Keratinocyte (primary cell): ENCODE measurements around the gene TRABD2B. TPM values are rescaled to one million over a fixed set of nuclear protein-coding genes. Genes with fewer than 3 reads are reported as not detected.
"Not testable (repeated sequence)": the region's sequence is repeated elsewhere in the genome, so short reads cannot be mapped to it uniquely, and the experiment has no call there.

Source experiments
- DNase-seq: peaks from one replicate; pipeline ENCODE4 v3.0.0-alpha.2; 2011; ENCODE audit warnings: low read depth, missing footprints, low spot score
- FAIRE-seq: peaks from 2 replicates; lab custom pipeline; 2011; peaks lifted over from hg19 to GRCh38; lab: Jason Lieb, UNC
- H2AFZ ChIP-seq: 2 replicates; pipeline ENCODE4 v1.6.0; 2012; ENCODE audit warnings: low read length, control low read depth, inconsistent platforms; ENCODE audit not compliant: control insufficient read depth
- H3K27ac ChIP-seq: 2 replicates; pipeline ENCODE4 v1.5.1; 2011; ENCODE audit warnings: low read length; ENCODE audit not compliant: control insufficient read depth, insufficient read depth
- H3K27me3 ChIP-seq: 3 replicates; pipeline ENCODE4 v1.6.0; 2011; ENCODE audit warnings: low read length; ENCODE audit not compliant: control insufficient read depth, insufficient read depth; ENCODE audit errors: extremely low read depth
- H3K36me3 ChIP-seq, 2 experiments: 2 replicates in 1 of 2; 3 replicates in 1 of 2; pipeline ENCODE4 v1.5.1; 2011; ENCODE audit warnings: low read length in 2 of 2, mild to moderate bottlenecking in 1 of 2; ENCODE audit not compliant: control insufficient read depth in 2 of 2, insufficient read depth in 2 of 2; ENCODE audit errors: extremely low read depth in 1 of 2
- H3K4me1 ChIP-seq: 3 replicates; pipeline ENCODE4 v1.5.1; 2011; ENCODE audit warnings: low read length; ENCODE audit not compliant: control insufficient read depth, insufficient read depth; ENCODE audit errors: extremely low read depth
- H3K4me2 ChIP-seq: 3 replicates; pipeline ENCODE4 v1.6.0; 2011; ENCODE audit warnings: low read depth, low read length; ENCODE audit not compliant: control insufficient read depth, insufficient read depth; ENCODE audit errors: extremely low read depth
- H3K4me3 ChIP-seq, 3 experiments: fragments of 200-600 bp in 1 of 3; sonication (generic) in 1 of 3; 2 replicates in 2 of 3; 3 replicates in 1 of 3; pipeline ENCODE4 v1.5.1; 2011 to 2016; ENCODE audit warnings: low read length in 3 of 3, mild to moderate bottlenecking in 3 of 3, control low read depth in 2 of 3, inconsistent platforms in 1 of 3, low read depth in 1 of 3, mixed read lengths in 1 of 3, mixed run types in 1 of 3, moderate library complexity in 1 of 3; ENCODE audit not compliant: control insufficient read depth in 2 of 3, insufficient read depth in 2 of 3; ENCODE audit errors: extremely low read depth in 1 of 3
- H3K79me2 ChIP-seq: 2 replicates; pipeline ENCODE4 v1.6.0; 2012; ENCODE audit warnings: low read length; ENCODE audit not compliant: control insufficient read depth, insufficient read depth
- H3K9ac ChIP-seq: 3 replicates; pipeline ENCODE4 v1.6.0; 2011; ENCODE audit warnings: low read length; ENCODE audit not compliant: control insufficient read depth, insufficient read depth; ENCODE audit errors: extremely low read depth
- H3K9me1 ChIP-seq: 3 replicates; pipeline ENCODE4 v1.6.0; 2011; ENCODE audit warnings: low read length; ENCODE audit not compliant: control insufficient read depth, insufficient read depth; ENCODE audit errors: extremely low read depth
- H3K9me3 ChIP-seq: 2 replicates; pipeline ENCODE4 v1.5.1; 2012; ENCODE audit warnings: low read depth, low read length; ENCODE audit not compliant: control insufficient read depth
- H4K20me1 ChIP-seq: 3 replicates; pipeline ENCODE4 v1.6.0; 2011; ENCODE audit warnings: low read length; ENCODE audit not compliant: control insufficient read depth, insufficient read depth; ENCODE audit errors: extremely low read depth
- EZH2 ChIP-seq: IDR thresholded peaks from one replicate; pipeline ENCODE4 v1.6.1; 2012; ENCODE audit warnings: inconsistent platforms, mild to moderate bottlenecking, low read length, moderate library complexity
- dilution Hi-C: fragments of 300-500 bp; cut with MboI; formaldehyde crosslinking; loops from one replicate; pipeline ENCODE4 v1.7.0; 2020; ENCODE audit warnings: low sequenced_read_pairs; ENCODE audit not compliant: extremely low pct_ligation_motif_present
- polyA plus RNA-seq, 5 experiments: library from polyadenylated mRNA; depleted of rRNA in 3 of 5; stranded (reverse) in 3 of 5; stranded (forward) in 1 of 5; unstranded in 1 of 5; fragments of >200 nt; gene quantifications; 1 replicate in 1 of 5; 2 replicates in 3 of 5; 3 replicates in 1 of 5; pipeline versions ENCODE4 v1.2.1 to v1.2.3, GENCODE V29; 2011 to 2012; ENCODE audit warnings: missing spikeins in 2 of 5, low read depth in 1 of 5, low replicate concordance in 1 of 5
- TF ChIP-seq, protein P1 (sequence below), 3 experiments: IDR thresholded peaks in 1 of 3; conservative IDR thresholded peaks in 1 of 3; optimal IDR thresholded peaks in 1 of 3; 2 replicates in 2 of 3; 3 replicates in 1 of 3; pipeline versions ENCODE3 to v1.5.1; 2011; ENCODE audit warnings: low read length in 3 of 3, mild to moderate bottlenecking in 3 of 3, moderate library complexity in 2 of 3, control low read depth in 1 of 3, inconsistent platforms in 1 of 3; ENCODE audit not compliant: insufficient read depth in 2 of 3; ENCODE audit errors: extremely low read depth in 1 of 3

TRABD2B gene
- polyA plus RNA-seq, 1 donor (not counting 4 experiments of a cell fraction or from before 2014, with no cell fraction given): 0.13 TPM

GRCh38 chr1:47963568-47964358, 33.4 kb downstream of the TRABD2B start:
- Histone ChIP-seq H3K27ac (no peak overlapping the region), H3K9ac (no peak overlapping the region), H3K4me2 (no peak overlapping the region), H3K79me2 (no peaks in the 10 kb centered on the region), H2AFZ (no peak overlapping the region), H3K4me1 (no peaks in the 10 kb centered on the region), H3K4me3 (no peak overlapping the region), H3K9me3 (no peaks in the 10 kb centered on the region), H4K20me1 (no peaks in the 10 kb centered on the region), H3K36me3 (no peaks in the 10 kb centered on the region), H3K27me3 (no peaks in the 10 kb centered on the region), H3K9me1 (no peaks in the 10 kb centered on the region)
- FAIRE-seq (no peak), DNase-seq (no peak)
- dilution Hi-C loops: no loop called here
- TF ChIP-seq, protein P1, sequence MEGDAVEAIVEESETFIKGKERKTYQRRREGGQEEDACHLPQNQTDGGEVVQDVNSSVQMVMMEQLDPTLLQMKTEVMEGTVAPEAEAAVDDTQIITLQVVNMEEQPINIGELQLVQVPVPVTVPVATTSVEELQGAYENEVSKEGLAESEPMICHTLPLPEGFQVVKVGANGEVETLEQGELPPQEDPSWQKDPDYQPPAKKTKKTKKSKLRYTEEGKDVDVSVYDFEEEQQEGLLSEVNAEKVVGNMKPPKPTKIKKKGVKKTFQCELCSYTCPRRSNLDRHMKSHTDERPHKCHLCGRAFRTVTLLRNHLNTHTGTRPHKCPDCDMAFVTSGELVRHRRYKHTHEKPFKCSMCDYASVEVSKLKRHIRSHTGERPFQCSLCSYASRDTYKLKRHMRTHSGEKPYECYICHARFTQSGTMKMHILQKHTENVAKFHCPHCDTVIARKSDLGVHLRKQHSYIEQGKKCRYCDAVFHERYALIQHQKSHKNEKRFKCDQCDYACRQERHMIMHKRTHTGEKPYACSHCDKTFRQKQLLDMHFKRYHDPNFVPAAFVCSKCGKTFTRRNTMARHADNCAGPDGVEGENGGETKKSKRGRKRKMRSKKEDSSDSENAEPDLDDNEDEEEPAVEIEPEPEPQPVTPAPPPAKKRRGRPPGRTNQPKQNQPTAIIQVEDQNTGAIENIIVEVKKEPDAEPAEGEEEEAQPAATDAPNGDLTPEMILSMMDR (optimal IDR thresholded peaks at IDR 0.05 in 1 of 3, IDR thresholded peaks at IDR 0.05 in 1 of 3, conservative IDR thresholded peaks at IDR 0.05 in 1 of 3; ENCODE audit: extremely low read depth in 1 of 3, insufficient read depth in 2 of 3, low read length in 3 of 3): no peak
- TF ChIP-seq EZH2: no peak

DNA sequence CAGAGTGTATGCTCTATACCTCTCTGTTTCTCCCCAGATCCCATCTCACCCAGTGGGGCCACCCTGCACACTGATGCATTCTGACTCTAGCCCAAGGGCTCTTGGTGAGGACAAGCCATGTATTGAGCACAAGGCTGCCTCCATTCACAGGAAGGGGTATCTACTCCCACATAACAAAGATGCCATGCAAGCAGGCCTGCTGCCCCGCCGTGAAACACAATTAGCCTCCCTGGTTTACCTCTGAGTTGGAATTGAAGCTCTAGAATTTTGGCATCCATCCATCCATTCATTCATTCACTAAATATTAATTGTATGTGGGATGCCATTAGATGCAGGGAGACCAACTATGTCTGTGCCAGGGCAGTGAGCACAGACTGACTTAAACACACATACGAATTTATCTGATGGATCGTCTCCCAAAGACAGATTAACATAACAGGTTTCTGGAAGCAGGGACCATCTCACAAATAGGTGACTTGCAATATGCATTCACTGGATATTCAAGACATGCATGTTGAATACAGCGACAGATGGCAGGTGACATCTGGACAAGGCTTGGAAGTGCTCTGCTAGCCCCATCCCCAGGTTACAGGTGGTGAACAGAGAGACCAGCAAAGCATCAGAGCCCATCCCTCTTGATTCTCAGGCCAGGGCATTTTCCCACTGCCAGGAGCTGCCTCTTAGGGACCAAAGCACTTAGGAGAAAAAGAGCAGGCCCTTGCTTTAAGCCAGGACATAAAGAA, 34.3 kb downstream of the TRABD2B start:
- Histone ChIP-seq H3K36me3 (no peaks in the 10 kb centered on the region), H3K9me1 (no peaks in the 10 kb centered on the region), H3K27ac (no peak overlapping the region), H3K27me3 (no peaks in the 10 kb centered on the region), H3K4me1 (no peaks in the 10 kb centered on the region), H3K79me2 (no peaks in the 10 kb centered on the region), H3K9me3 (no peaks in the 10 kb centered on the region), H4K20me1 (no peaks in the 10 kb centered on the region), H2AFZ (no peak overlapping the region), H3K9ac (no peak overlapping the region), H3K4me2 (no peak overlapping the region), H3K4me3 (no peak overlapping the region)
- FAIRE-seq: no peak
- no peak for DNase-seq
- dilution Hi-C loops: no loop called here
- TF ChIP-seq EZH2: no peak
- TF ChIP-seq, protein P1 (optimal IDR thresholded peaks at IDR 0.05 in 1 of 3, IDR thresholded peaks at IDR 0.05 in 1 of 3, conservative IDR thresholded peaks at IDR 0.05 in 1 of 3; ENCODE audit: extremely low read depth in 1 of 3, insufficient read depth in 2 of 3, low read length in 3 of 3): no peak

- H3K9me1 ChIP-seq, H3K27me3 ChIP-seq, H3K4me2 ChIP-seq, FAIRE-seq, H3K9me3 ChIP-seq, dilution Hi-C loops, H3K27ac ChIP-seq, H2AFZ ChIP-seq, H3K4me3 ChIP-seq, H3K9ac ChIP-seq, DNase-seq, H3K4me1 ChIP-seq, H3K79me2 ChIP-seq, H4K20me1 ChIP-seq, H3K36me3 ChIP-seq: not testable (repeated sequence)
Observed at GRCh38 chr1:47961835-47962234, 35.4 kb downstream of the TRABD2B start.
